ENCODE data around the gene SEPTIN8. TPM values are rescaled to one million over a fixed set of nuclear protein-coding genes. Genes with fewer than 3 reads are reported as not detected.

SEPTIN8 gene
- total RNA-seq, 4 donors from 2014 or later = 33.6 to 85.8 (median 56.2) TPM

GRCh38 chr5:132764671-132765238 lies 12.3 kb downstream of the SEPTIN8 start:
- H3K27me3 ChIP-seq = no peaks in the 10 kb centered on the region
- H3K4me1 ChIP-seq = peaks cover 0 to 8% (median 0%) of the 10 kb centered on the region in 4 donors
- H3K9me3 ChIP-seq = no peaks in the 10 kb centered on the region
- TF ChIP-seq CTCF (IDR thresholded peaks at IDR 0.05) (no peak), POLR2A (IDR thresholded peaks at IDR 0.05) (no peak)
- peak in 1 of 3 donors; percentile 40 for DNase-seq
- H3K4me3 ChIP-seq = no peak overlapping the region
- H3K27ac ChIP-seq = no peak overlapping the region
- peaks cover 0 to 56% (median 0%) of the 10 kb centered on the region in 3 donors for H3K36me3 ChIP-seq

GRCh38 chr5:132764051-132764450 lies 13.0 kb downstream of the SEPTIN8 start:
- Histone ChIP-seq H3K9me3 (no peaks in the 10 kb centered on the region), H3K4me3 (no peak overlapping the region), H3K27me3 (no peaks in the 10 kb centered on the region), H3K4me1 (peaks cover 0 to 8% (median 0%) of the 10 kb centered on the region in 4 donors), H3K27ac (no peak overlapping the region), H3K36me3 (peaks cover 0 to 63% (median 0%) of the 10 kb centered on the region in 3 donors)
- DNase-seq = peak in 1 of 3 donors; percentile 32
- TF ChIP-seq CTCF (IDR thresholded peaks at IDR 0.05) = no peak
- no peak for TF ChIP-seq POLR2A (IDR thresholded peaks at IDR 0.05)

DNA sequence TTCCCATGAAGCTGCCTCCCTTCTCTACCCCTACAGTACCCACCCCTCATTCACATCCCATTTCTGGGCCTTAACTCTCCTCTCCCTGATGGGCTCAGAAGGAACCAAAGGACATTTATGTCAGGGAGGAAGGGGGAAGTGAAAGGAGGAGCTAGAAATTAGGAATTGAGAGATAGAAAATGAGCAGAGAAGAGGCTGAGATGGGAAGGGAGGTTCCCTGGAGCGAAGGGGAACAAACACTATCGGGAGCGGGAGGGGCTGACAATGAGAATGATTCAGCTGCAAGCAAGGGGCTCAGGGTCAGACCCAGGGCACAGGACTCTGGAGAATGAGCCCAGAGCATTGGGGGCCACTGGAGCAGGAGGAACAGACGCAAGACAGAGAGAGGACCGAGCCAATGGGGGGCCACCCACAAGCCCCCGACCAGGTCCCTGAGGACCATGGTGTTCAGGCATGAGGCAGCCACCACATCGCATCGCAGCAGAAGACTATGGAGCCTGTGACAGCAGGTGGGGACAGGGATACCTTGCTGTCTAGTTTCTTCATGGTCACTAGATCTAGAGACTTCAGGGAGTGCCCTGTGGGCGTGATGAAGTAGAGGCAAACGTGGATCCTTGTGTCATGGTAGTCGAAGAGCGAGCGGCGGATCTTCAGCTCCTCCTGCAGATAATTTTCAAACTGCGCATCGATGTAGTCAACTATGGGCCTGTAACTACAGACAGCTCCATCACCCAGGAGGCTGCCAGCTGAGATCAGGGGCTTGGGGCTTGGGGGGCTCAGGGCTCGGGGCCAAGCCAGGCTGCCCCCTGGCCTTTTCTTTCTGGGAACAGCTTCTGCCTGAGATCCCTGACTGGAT lies 13.6 kb downstream of the SEPTIN8 start:
- Histone ChIP-seq H3K36me3 (peaks cover 0 to 68% (median 0%) of the 10 kb centered on the region in 3 donors), H3K27ac (no peak overlapping the region), H3K27me3 (no peaks in the 10 kb centered on the region), H3K9me3 (no peaks in the 10 kb centered on the region), H3K4me1 (peaks cover 0 to 5% (median 0%) of the 10 kb centered on the region in 4 donors), H3K4me3 (no peak overlapping the region)
- peak in 1 of 3 donors; percentile 33 for DNase-seq
- TF ChIP-seq CTCF (IDR thresholded peaks at IDR 0.05) (no peak), POLR2A (IDR thresholded peaks at IDR 0.05) (no peak)

GRCh38 chr5:132762246-132763000 lies 14.6 kb downstream of the SEPTIN8 start:
- no peaks in the 10 kb centered on the region for H3K9me3 ChIP-seq
- TF ChIP-seq POLR2A (IDR thresholded peaks at IDR 0.05) = no peak
- TF ChIP-seq CTCF (IDR thresholded peaks at IDR 0.05) = no peak
- peak in 1 of 3 donors; percentile 14 for DNase-seq
- H3K36me3 ChIP-seq = peaks cover 0 to 77% (median 0%) of the 10 kb centered on the region in 3 donors
- no peaks in the 10 kb centered on the region for H3K27me3 ChIP-seq
- no peaks in the 10 kb centered on the region for H3K4me1 ChIP-seq
- no peak overlapping the region for H3K27ac ChIP-seq
- no peak overlapping the region for H3K4me3 ChIP-seq

All from Peyer's patch (tissue), 4 donors.